Measurements from ENCODE around the gene ARHGAP6.
"Not testable (repeated sequence)": the region's sequence is repeated elsewhere in the genome, so short reads cannot be mapped to it uniquely, and the experiment has no call there.

- not testable (repeated sequence) for TF ChIP-seq RARB (CRISPR knock-in tag; IDR thresholded peaks at IDR 0.05); ESRRG (CRISPR knock-in tag; IDR thresholded peaks at IDR 0.05); ZNF8 (CRISPR knock-in tag; IDR thresholded peaks at IDR 0.05); ZNF70 (CRISPR knock-in tag; IDR thresholded peaks at IDR 0.05); ARNTL (CRISPR knock-in tag; IDR thresholded peaks at IDR 0.05; ENCODE audit: borderline replicate concordance, low read depth); ZC3H10 (CRISPR knock-in tag; IDR thresholded peaks at IDR 0.05); TCF4 (CRISPR knock-in tag; IDR thresholded peaks at IDR 0.05; ENCODE audit: borderline replicate concordance); ISL1 (CRISPR knock-in tag; IDR thresholded peaks at IDR 0.05); TOX (CRISPR knock-in tag; IDR thresholded peaks at IDR 0.05; ENCODE audit: borderline replicate concordance); ZFP30 (CRISPR knock-in tag; IDR thresholded peaks at IDR 0.05)
- TF ChIP-seq, protein P1, sequence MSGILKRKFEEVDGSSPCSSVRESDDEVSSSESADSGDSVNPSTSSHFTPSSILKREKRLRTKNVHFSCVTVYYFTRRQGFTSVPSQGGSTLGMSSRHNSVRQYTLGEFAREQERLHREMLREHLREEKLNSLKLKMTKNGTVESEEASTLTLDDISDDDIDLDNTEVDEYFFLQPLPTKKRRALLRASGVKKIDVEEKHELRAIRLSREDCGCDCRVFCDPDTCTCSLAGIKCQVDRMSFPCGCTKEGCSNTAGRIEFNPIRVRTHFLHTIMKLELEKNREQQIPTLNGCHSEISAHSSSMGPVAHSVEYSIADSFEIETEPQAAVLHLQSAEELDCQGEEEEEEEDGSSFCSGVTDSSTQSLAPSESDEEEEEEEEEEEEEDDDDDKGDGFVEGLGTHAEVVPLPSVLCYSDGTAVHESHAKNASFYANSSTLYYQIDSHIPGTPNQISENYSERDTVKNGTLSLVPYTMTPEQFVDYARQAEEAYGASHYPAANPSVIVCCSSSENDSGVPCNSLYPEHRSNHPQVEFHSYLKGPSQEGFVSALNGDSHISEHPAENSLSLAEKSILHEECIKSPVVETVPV (CRISPR knock-in tag; IDR thresholded peaks at IDR 0.05) = not testable (repeated sequence)
Observed at GRCh38 chrX:11614253-11614652, 51.5 kb downstream of the ARHGAP6 start.
